ENCODE data around the gene RYK. TPM values are rescaled to one million over a fixed set of nuclear protein-coding genes. Genes with fewer than 3 reads are reported as not detected.

The RYK gene
- total RNA-seq, 1 donor from 2014 or later = 60.4 TPM

- Mint-ChIP-seq H3K4me3 (ENCODE audit: unreplicated experiment) (no peak overlapping the region), H3K9me3 (ENCODE audit: unreplicated experiment) (no peaks in the 10 kb centered on the region), H3K27ac (ENCODE audit: unreplicated experiment) (no peak overlapping the region), H3K27me3 (ENCODE audit: unreplicated experiment) (peaks cover 9% of the 10 kb centered on the region), H3K4me1 (ENCODE audit: unreplicated experiment) (peaks cover 46% of the 10 kb centered on the region), H3K36me3 (ENCODE audit: low read depth, unreplicated experiment) (peaks cover 41% of the 10 kb centered on the region)
- no peak for TF ChIP-seq CTCF (IDR thresholded peaks at IDR 0.05; ENCODE audit: unreplicated experiment)
- no peak for DNase-seq (ENCODE audit: low spot score)
Observed at GRCh38 chr3:134148534-134148933, 102.1 kb downstream of the RYK start.

GRCh38 chr3:134147411-134147810 is 103.2 kb downstream of the RYK start:
- Mint-ChIP-seq H3K4me3 (ENCODE audit: unreplicated experiment) (peak overlapping the region; percentile 22), H3K27ac (ENCODE audit: unreplicated experiment) (no peak overlapping the region), H3K9me3 (ENCODE audit: unreplicated experiment) (no peaks in the 10 kb centered on the region), H3K27me3 (ENCODE audit: unreplicated experiment) (peaks cover 10% of the 10 kb centered on the region), H3K4me1 (ENCODE audit: unreplicated experiment) (peaks cover 43% of the 10 kb centered on the region), H3K36me3 (ENCODE audit: low read depth, unreplicated experiment) (peaks cover 36% of the 10 kb centered on the region)
- DNase-seq (ENCODE audit: low spot score) = no peak
- TF ChIP-seq CTCF (IDR thresholded peaks at IDR 0.05; ENCODE audit: unreplicated experiment) = no peak

- DNase-seq (ENCODE audit: low spot score) = no peak
- Mint-ChIP-seq H3K4me3 (ENCODE audit: unreplicated experiment) (no peak overlapping the region), H3K27me3 (ENCODE audit: unreplicated experiment) (peaks cover 12% of the 10 kb centered on the region), H3K36me3 (ENCODE audit: low read depth, unreplicated experiment) (peaks cover 39% of the 10 kb centered on the region), H3K9me3 (ENCODE audit: unreplicated experiment) (no peaks in the 10 kb centered on the region), H3K4me1 (ENCODE audit: unreplicated experiment) (peaks cover 36% of the 10 kb centered on the region), H3K27ac (ENCODE audit: unreplicated experiment) (no peak overlapping the region)
- TF ChIP-seq CTCF (IDR thresholded peaks at IDR 0.05; ENCODE audit: unreplicated experiment) = no peak
Observed at GRCh38 chr3:134146666-134147065, 104.0 kb downstream of the RYK start.

- Mint-ChIP-seq H3K36me3 (ENCODE audit: low read depth, unreplicated experiment) (peaks cover 44% of the 10 kb centered on the region), H3K4me3 (ENCODE audit: unreplicated experiment) (peak overlapping the region; percentile 5), H3K27ac (ENCODE audit: unreplicated experiment) (peak overlapping the region; percentile 78), H3K4me1 (ENCODE audit: unreplicated experiment) (peaks cover 32% of the 10 kb centered on the region), H3K27me3 (ENCODE audit: unreplicated experiment) (peaks cover 12% of the 10 kb centered on the region), H3K9me3 (ENCODE audit: unreplicated experiment) (no peaks in the 10 kb centered on the region)
- TF ChIP-seq CTCF (IDR thresholded peaks at IDR 0.05; ENCODE audit: unreplicated experiment) = no peak
- no peak for DNase-seq (ENCODE audit: low spot score)
Observed at GRCh38 chr3:134145183-134145582, 105.5 kb downstream of the RYK start.

- Mint-ChIP-seq H3K36me3 (ENCODE audit: low read depth, unreplicated experiment) (peaks cover 41% of the 10 kb centered on the region), H3K9me3 (ENCODE audit: unreplicated experiment) (no peaks in the 10 kb centered on the region), H3K4me3 (ENCODE audit: unreplicated experiment) (peak overlapping the region; percentile 45), H3K27ac (ENCODE audit: unreplicated experiment) (peak overlapping the region; percentile 78), H3K27me3 (ENCODE audit: unreplicated experiment) (peaks cover 9% of the 10 kb centered on the region), H3K4me1 (ENCODE audit: unreplicated experiment) (peaks cover 30% of the 10 kb centered on the region)
- no peak for TF ChIP-seq CTCF (IDR thresholded peaks at IDR 0.05; ENCODE audit: unreplicated experiment)
- no peak for DNase-seq (ENCODE audit: low spot score)
Observed at GRCh38 chr3:134144694-134145093, 106.0 kb downstream of the RYK start.
